ENCODE results near the gene IL17RE.
"Not testable (repeated sequence)": the region's sequence is repeated elsewhere in the genome, so short reads cannot be mapped to it uniquely, and the experiment has no call there.

The IL17RE gene

GRCh38 chr3:9937486-9938238 lies 35.0 kb downstream of the IL17RE start:
- no peak for DNase-seq

DNA sequence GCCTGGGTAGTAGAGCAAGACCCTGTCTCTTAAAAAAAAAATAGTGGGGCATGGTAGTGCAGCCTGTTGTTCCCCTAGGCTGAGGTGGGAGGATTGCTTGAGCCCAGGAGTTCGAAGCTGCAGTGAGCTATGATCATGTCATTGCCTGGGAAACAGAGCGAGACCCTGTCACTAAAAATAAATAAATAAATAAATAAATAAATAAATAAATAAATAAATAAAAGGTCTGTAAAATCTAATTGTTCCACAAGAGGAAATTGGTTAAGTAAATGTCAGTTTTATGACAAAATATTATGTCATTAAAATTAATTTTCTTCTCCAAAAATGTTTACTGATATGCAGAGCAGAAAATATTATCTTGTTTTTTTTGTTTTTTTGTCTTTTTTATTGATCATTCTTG lies 36.3 kb downstream of the IL17RE start:
- DNase-seq = no peak

- DNase-seq = not testable (repeated sequence)
These were observed 37.3 kb downstream of the IL17RE start for GRCh38 chr3:9939906-9940305.

GRCh38 chr3:9940746-9941145 lies 38.1 kb downstream of the IL17RE start:
- no peak for DNase-seq

GRCh38 chr3:9942164-9942563 lies 39.5 kb downstream of the IL17RE start:
- no peak for DNase-seq

- DNase-seq = no peak
These were observed 40.5 kb downstream of the IL17RE start for GRCh38 chr3:9942934-9943690.

DNA sequence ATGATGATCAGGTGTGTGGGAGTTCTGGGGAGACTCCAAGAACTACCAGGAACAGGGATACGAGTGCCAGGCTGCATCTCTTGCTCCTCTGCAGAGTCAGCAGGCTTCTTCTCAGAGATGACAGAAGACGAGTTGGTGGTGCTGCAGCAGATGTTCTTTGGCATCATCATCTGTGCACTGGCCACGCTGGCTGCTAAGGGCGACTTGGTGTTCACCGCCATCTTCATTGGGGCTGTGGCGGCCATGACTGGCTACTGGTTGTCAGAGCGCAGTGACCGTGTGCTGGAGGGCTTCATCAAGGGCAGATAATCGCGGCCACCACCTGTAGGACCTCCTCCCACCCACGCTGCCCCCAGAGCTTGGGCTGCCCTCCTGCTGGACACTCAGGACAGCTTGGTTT lies 41.6 kb downstream of the IL17RE start:
- DNase-seq = no peak

DNA sequence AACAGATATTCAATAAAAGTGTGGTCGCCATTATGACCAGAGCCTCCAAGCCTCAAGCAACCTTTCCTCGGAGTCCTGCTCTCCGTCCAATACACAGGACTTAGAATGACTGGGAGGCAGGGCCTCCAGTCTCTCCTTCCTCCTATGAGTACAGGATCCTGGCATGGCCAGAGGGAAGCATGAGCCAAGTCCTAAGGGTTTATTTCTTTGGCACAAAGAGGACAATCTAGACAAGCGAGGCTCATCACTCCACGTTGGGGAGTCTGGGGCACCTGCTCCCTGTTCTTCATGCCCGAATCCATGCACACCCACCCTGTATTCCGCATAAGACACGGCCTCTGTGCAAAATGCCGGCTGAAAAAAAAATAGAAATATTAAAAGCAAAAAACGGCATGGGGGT lies 42.7 kb downstream of the IL17RE start:
- DNase-seq = no peak

DNA sequence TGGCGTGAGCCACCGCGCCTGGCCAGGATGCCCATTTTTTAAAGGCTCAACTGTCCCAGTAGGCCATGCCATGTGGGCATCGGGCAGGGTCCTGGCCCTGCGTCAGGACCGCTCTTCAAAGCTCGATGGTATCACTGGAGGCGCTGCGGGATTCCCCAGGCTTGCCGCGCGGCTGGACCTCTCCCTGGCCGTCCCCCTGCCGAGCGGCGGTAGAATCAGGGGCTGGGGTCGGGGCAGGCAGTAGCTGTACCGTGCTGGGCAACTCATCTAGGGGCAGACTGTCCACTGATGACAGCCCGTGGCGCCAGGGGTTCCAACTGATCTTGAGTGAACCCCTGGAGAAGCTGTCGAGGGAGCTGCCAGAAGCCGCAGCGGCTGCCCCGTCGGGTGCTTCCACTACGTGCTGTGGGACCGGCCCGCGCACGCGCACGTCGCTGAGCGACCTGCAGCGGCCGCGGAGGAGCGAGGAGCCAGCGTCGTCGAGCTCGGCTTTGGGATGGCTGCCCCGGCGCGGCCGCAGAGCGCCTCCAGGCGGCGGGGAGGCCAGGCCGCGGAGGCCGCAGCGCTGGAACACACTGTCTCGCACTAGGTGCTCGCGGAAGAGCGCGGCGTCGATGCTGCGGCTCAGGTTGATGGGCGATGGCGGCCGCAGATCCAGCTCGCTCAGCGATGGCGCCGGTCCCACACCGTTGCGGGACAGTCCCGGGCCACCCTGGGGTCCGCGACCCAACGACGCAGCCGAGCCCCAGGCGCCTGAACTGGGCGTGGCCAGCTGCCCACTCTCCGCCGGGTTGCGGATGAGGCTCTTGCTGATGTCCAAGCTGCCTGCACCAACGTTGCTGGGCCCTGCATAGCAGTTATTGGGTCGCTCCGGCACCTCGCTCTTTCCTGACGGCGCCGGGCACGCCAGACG lies 43.7 kb downstream of the IL17RE start:
- peak; percentile 87 for DNase-seq

DNA sequence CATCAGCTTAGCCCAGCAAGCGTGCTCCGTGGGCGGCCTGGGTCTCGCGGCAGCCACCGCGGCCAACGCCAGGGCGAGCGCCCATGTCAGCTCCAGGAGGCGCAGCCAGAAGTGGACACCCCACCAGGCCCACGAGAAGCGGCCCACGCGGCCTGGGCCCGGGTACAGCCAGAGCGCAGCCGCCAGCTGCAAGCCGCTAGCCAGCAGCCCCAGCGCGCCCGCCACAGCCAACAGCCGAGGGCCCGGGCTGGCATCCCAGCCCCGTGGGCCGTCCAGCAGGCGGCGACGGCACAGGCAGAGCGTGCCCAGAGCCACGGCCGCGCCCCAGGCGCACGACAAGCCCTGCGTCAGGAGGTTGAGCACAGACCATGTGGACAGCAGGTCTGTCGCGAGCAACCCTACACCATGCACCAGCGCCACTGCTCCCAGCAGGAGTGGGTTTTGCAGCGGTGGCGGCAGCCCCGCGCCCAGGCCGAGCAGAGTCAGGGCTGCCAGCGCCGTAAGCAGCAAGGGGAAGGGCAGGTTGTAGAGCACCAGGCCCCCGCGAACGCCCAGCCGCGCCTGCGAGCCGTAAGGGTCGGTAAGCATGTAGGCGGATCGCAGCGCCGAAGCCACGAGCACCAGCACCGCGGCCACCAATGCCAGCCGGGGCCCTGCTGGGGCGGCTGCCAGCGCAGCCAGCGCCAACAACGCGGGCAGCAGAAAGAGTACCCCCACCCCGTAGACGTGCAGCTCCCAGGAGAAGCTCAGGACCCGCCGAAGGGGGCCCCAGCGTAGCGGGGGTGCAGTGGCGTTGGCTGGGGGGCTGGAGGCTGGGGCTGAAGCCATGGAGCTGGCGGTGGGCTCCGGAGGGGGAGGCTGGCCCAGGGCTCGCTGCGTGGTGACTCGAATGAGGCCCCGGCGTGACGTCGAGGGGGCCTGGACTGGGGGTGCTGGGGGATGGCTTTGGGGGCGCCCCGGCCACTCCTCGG lies 44.7 kb downstream of the IL17RE start:
- DNase-seq = no peak

DNA sequence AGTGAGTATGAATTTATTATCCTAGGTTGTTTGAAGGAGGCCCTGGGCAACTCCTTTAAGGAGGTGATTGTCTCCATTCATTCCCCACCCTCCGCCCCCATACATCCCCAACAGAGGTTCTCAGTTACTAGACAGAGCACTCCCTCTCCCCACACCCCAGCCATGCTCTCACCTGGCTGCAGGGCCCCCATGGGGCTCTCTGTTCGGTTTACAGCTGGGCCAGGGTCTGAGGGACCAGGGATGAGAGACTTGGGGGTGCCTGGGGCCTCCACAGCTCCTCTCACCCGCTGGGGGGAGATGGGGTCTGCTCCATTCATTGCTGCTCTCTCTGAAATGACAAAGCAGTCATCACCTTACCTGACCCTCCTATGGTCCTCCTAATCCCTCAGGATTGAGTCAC lies 45.9 kb downstream of the IL17RE start:
- DNase-seq = no peak

- DNase-seq = no peak
These were observed 46.5 kb downstream of the IL17RE start for GRCh38 chr3:9949115-9949514.

DNA sequence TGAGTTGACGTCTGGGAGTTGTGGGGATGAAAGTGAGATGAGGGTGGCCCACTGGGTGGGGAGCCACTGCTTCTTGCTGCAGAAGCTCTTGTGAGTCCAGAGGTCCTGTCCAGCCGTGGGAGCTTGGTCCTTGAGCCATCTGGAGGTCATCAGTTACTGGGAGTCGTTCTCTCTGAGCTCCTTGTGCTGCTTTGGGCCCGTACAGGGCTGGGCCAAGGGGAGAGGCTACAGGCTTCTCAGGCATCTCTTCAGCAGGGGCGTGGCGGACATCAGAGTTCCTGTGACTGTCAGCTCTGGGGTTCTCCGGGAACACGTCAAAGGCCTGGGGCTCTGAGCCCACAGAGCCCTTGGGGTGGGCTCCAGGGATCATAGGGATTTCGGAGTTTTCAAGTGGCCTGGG lies 47.0 kb downstream of the IL17RE start:
- DNase-seq = no peak

DNA sequence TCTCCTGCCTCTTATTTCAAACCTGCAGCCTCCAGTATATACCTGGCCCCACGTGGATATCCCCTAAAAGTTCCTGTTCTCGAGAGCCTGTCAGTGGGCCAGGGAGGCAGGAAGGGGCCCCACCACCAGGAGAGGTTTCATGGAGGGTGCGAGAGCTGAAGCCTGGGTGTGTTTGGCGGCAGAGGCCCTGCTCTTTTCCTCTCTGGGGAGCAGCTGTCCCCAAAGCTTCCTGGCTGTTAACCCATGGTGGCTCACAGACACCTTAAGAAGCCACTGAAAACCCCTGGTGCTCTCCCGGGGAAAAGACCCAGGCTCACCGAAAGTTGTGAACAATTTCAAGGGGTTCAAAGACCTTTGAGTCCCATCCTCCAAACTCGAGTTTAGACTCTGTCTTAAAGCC lies 48.5 kb downstream of the IL17RE start:
- DNase-seq = no peak

GRCh38 chr3:9951598-9951961 lies 48.9 kb downstream of the IL17RE start:
- no peak for DNase-seq

GRCh38 chr3:9951962-9952805 lies 49.5 kb downstream of the IL17RE start, which contains the start of gene PRRT3:
Gene PRRT3, minus strand, starts transcription at chr3:9952408. Its CDS starts 2,293 bp downstream, at chr3:9950115.
- peak; percentile 61 for DNase-seq

- no peak for DNase-seq
These were observed 52.4 kb downstream of the IL17RE start for GRCh38 chr3:9955067-9955502.

DNA sequence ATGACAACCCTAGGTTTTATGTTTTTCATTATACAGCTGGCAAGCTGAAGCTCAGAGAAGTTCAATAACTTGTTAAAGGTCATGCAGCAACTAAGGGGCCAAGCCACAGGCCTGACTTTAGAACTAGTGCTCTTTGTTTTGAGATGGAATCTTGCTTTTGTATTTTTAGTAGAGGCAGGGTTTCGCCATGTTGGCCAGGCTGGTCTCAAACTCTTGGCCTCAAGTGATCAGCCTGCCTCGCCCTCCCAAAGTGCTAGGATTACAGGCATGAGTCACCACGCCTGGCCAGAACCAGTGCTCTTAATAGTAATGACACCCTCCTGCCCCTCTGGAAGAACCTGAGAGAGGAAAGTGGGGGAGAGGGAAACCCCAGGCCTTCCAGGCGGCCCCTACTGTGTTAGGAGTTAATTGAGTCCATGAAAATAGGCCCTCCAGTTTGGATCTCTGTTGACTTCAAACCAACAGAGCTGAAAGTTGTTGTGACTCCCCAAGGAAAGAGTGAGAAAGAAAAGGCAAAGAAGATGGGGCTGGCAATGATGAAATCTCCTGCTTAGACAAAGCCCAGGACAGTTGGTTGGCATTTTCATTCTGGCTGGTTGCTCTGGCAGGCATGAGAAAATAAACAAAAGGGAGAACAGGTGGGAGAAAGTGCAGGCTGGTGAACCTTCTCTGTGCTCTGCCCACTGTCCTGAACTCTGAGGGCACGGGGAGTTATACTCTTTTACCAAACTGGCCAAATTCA lies 53.1 kb downstream of the IL17RE start:
- DNase-seq = no peak

DNA sequence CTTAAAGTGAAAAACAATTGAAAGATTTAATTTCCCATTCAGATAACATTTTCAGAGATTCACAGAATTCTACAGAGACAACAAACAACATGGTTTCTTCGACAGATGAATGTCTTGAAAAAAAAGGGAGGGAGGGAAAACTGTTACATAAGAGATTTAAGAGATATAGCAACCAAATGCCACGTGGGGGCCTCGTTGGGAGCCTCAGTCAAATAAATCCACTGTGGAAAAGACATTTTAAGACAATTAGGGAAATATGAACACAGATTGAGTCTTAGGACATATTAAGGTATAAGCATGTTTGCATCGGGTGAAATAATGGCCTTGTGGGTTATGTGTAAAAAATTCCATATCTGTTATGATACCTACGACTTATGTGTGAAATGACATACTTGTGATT lies 54.6 kb downstream of the IL17RE start:
- DNase-seq = no peak

DNA sequence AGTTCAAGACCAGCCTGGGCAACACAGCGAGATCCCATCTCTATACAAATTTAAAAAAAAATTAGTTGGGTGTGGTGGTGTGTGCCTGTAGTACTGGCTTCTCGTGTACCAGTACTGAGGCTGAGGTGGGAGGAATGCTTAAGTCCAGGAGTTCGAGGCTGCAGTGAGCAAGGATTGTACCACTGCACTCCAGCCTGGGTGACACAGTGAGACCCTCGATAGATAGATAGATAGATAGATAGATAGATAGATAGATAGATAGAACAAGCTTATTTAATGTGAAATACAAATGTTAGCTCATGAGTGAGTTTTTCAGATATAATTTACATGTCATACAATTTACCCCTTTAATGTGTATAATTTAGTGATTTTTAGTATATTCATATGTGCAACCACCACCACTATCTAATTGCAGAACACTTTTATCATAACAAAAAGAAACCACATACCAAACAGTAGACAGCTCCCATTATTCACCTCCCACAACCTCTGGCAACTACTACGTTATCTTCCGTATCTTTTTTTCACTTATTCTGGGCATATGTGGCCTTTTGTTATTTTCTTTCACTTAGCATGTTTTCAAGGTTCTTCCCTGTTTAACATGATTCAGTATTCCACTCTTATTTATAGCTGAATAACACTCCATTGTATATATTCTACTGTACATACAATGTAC lies 62.7 kb downstream of the IL17RE start:
- no peak for DNase-seq

Data from activated T-cell treated with anti-CD3 and anti-CD28 coated beads, Interleukin-2, amount 50 U/mL, for 1 hour (primary cell).